Right lobe of liver (tissue), 4 donors: ENCODE measurements around the gene TBRG4.

Source experiments
- CTCF ChIP-seq, 4 donors: fragments of 200-600 bp in 3 of 4; fragments of 450-650 bp in 1 of 4; IDR thresholded peaks; one replicate each; pipeline versions ENCODE4 v1.5.1 to v1.8.0; 2016 to 2022; ENCODE audit warnings: antibody characterized with exemption in 4 of 4, mild to moderate bottlenecking in 2 of 4
- POLR2A ChIP-seq: fragments of 450-650 bp; IDR thresholded peaks from one replicate; pipeline ENCODE4 v1.6.1; 2017; ENCODE audit warnings: antibody characterized with exemption, mild to moderate bottlenecking
- donor health status: DM: no; HTN: no; CAD: no.
- donor health status: DM: no; HTN: no; CAD: no.
- donor health status: DM: no; HTN: yes; CAD: no.

GRCh38 chr7:45088146-45088701 lies 23.3 kb downstream of the TBRG4 start:
- TF ChIP-seq CTCF (IDR thresholded peaks at IDR 0.05): no peak
- no peak for TF ChIP-seq POLR2A
